Measurements from ENCODE around the gene ICAM1. TPM values are rescaled to one million over a fixed set of nuclear protein-coding genes. Genes with fewer than 3 reads are reported as not detected.
A peak's percentile ranks its signal among the peaks of the same experiment; 100 is the strongest.

Gene ICAM1
- total and polyA plus RNA-seq, 2 of the 8 experiments (the other 6 are each of a cell fraction or from before 2014, with no cell fraction given), result 4.0 to 9.4 TPM

DNA sequence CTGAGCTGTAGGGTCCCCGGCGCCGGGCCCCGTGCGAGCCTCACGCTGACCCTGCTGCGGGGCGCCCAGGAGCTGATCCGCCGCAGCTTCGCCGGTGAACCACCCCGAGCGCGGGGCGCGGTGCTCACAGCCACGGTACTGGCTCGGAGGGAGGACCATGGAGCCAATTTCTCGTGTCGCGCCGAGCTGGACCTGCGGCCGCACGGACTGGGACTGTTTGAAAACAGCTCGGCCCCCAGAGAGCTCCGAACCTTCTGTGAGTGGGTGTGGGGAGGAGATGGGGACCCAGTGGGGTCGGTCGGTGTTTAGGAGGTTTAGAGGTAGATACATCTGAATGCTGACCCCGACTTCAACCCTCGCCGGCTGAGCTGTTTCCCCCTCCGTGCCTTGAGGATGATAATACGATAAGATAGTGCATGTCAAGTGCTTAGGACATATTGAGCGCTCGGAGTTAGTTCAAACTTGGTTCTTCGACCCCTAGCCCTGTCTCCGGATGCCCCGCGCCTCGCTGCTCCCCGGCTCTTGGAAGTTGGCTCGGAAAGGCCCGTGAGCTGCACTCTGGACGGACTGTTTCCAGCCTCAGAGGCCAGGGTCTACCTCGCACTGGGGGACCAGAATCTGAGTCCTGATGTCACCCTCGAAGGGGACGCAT lies 20.8 kb downstream of the ICAM1 start:
- no peak overlapping the region for H3K18ac ChIP-seq (ENCODE audit: extremely low read depth, low read length)
- H2BK15ac ChIP-seq (ENCODE audit: low read length), result peak overlapping the region; percentile 24; the same call in 1 of the 2 replicates
- no peak overlapping the region for H3K9ac ChIP-seq (replicated peaks in 1 of 4; ENCODE audit: extremely low read depth in 1 of 4, low read depth in 3 of 4, low read length in 3 of 4)
- H3K27ac ChIP-seq (ENCODE audit: low read depth, low read length), result no peak overlapping the region
- no peak overlapping the region for H4K5ac ChIP-seq (ENCODE audit: insufficient read length, low read depth, low read length)
- CTCF ChIA-PET (ENCODE audit: partially characterized antibody), result interaction anchor here (0.6 to 3.7 kb wide), 13 partner anchors 14 to 132 kb away, joined by 3 to 29 read pairs (median 4); partner anchors contain the start of gene ICAM1
- H2BK5ac ChIP-seq (ENCODE audit: low read depth, low read length), result no peak overlapping the region; the same call in 1 of the 2 replicates
- H2BK120ac ChIP-seq (replicated peaks; ENCODE audit: low read depth, low read length), result no peak overlapping the region
- H3K4me3 ChIP-seq (ENCODE audit: extremely low read depth in 1 of 4, insufficient read depth in 2 of 4, low read depth in 3 of 4, low read length in 4 of 4), result peak overlapping the region; percentile 38 to 67 (median 60)
- no peaks in the 10 kb centered on the region for H3K36me3 ChIP-seq (ENCODE audit: control insufficient read depth in 2 of 4, insufficient read depth in 4 of 4, low read length in 3 of 4)
- H3K9me3 ChIP-seq (ENCODE audit: insufficient read depth in 2 of 2, low read depth in 1 of 2, low read length in 1 of 2), result no peaks in the 10 kb centered on the region
- no peak for FAIRE-seq
- peak overlapping the region; percentile 39; the same call in 1 of the 2 replicates for H2BK12ac ChIP-seq (ENCODE audit: low read depth, low read length)
- no peaks in the 10 kb centered on the region for H3K79me1 ChIP-seq (ENCODE audit: low read depth, low read length)
- 6% methylated on average over 49 of the region's 49 CpGs; no CpG with 5 or more reads in 1 of the 2 experiments for WGBS, 2 experiments (ENCODE audit: extremely low coverage in 1 of 2, insufficient coverage in 1 of 2, insufficient read length in 1 of 2, insufficient replicate concordance in 2 of 2, low coverage in 1 of 2, low lambda C conversion rate in 2 of 2, missing lambda C conversion rate in 1 of 2)
- H4K20me1 ChIP-seq (replicated peaks in 1 of 2; ENCODE audit: control insufficient read depth in 1 of 2, insufficient read depth in 2 of 2, low read length in 2 of 2), result peaks cover 0 to 26% of the 10 kb centered on the region in 2 experiments
- H3K14ac ChIP-seq (ENCODE audit: insufficient read length), result no peak overlapping the region
- no peak overlapping the region for H2AFZ ChIP-seq (ENCODE audit: low read length)
- no peaks in the 10 kb centered on the region for H3K79me2 ChIP-seq (ENCODE audit: control insufficient read depth in 1 of 2, insufficient read depth in 2 of 2, low read length in 2 of 2)
- H4K8ac ChIP-seq (ENCODE audit: extremely low read depth, insufficient read depth, low read length), result no peak overlapping the region; the same call in 1 of the 2 replicates
- peaks cover 39% of the 10 kb centered on the region; the same call in 1 of the 2 replicates for H3K23me2 ChIP-seq (ENCODE audit: low read depth, low read length)
- no peak overlapping the region for H3K56ac ChIP-seq (replicated peaks; ENCODE audit: insufficient read length, low read depth, low read length)
- H3K4ac ChIP-seq (replicated peaks; ENCODE audit: insufficient read length, low read depth, low read length), result no peak overlapping the region
- TF ChIP-seq RNF2 (IDR thresholded peaks at IDR 0.05; ENCODE audit: borderline replicate concordance, low read depth, low read length, missing control alignments, poor library complexity, severe bottlenecking), result no peak
- TF ChIP-seq SIN3A (conservative IDR thresholded peaks at IDR 0.05 in 1 of 2, IDR thresholded peaks at IDR 0.05 in 1 of 2; ENCODE audit: low read depth in 1 of 2, low read length in 2 of 2), result peak in 1 of 2 experiments; percentile 4; a peak in 1 of 4 replicates
- peak; percentile 69 for TF ChIP-seq EZH2 (IDR thresholded peaks at IDR 0.05; ENCODE audit: low read depth, low read length, severe bottlenecking)
- peak; percentile 19; the same call in 1 of the 2 replicates for TF ChIP-seq TAF1 (IDR thresholded peaks at IDR 0.05; ENCODE audit: low read depth, low read length)
- TF ChIP-seq SUZ12 (IDR thresholded peaks at IDR 0.05; ENCODE audit: low read length), result peak; percentile 81; the same call in 1 of the 2 replicates
- no peak overlapping the region for H4K91ac ChIP-seq (replicated peaks; ENCODE audit: insufficient read length, low read length)
- H3K23ac ChIP-seq (ENCODE audit: insufficient read length), result no peak overlapping the region
- no peak overlapping the region for H2AK5ac ChIP-seq (ENCODE audit: low read depth, low read length)
- H3K27me3 ChIP-seq (replicated peaks in 1 of 4; ENCODE audit: control insufficient read depth in 3 of 4, extremely low read depth in 1 of 4, insufficient read depth in 3 of 4, low read length in 3 of 4), result peaks cover 58 to 97% (median 87%) of the 10 kb centered on the region in 4 experiments
- peaks cover 0 to 51% (median 24%) of the 10 kb centered on the region in 4 experiments; a peak in 6 of 7 replicates for H3K4me1 ChIP-seq (replicated peaks in 1 of 4; ENCODE audit: control insufficient read depth in 3 of 4, insufficient read depth in 4 of 4, low read length in 3 of 4)
- H2BK20ac ChIP-seq (ENCODE audit: low read length), result no peak overlapping the region
- peak in 1 of 2 experiments; percentile 55 for DNase-seq (ENCODE audit: low read depth in 1 of 2, low spot score in 2 of 2)
- H3K4me2 ChIP-seq (ENCODE audit: insufficient read depth in 1 of 2, low read depth in 2 of 2, low read length in 2 of 2), result peak overlapping the region; percentile 81 to 100
- POLR2A ChIA-PET (ENCODE audit: partially characterized antibody), result interaction anchor here (0.8 to 2.2 kb wide), 6 partner anchors 15 to 52 kb away, joined by 3 to 8 read pairs (median 4); partner anchors contain the start of genes FDX2 and ICAM1

All from H1 (cell line).